Omental fat pad (tissue), 4 donors: ENCODE data around the gene FTH1. TPM values are rescaled to one million over a fixed set of nuclear protein-coding genes. Genes with fewer than 3 reads are reported as not detected.
A peak's percentile ranks its signal among the peaks of the same experiment; 100 is the strongest.

Source experiments
- ATAC-seq: fragments of 150-250 bp; one replicate; pipeline ENCODE4 v1.9.1; 2016; ENCODE audit warnings: mild to moderate bottlenecking, moderate library complexity; ENCODE audit not compliant: low FRiP score
- DNase-seq: peaks from one replicate; pipeline ENCODE4 v3.0.0-alpha.2; 2019; ENCODE audit warnings: low spot score
- CTCF ChIP-seq, 3 donors: fragments of 450-650 bp; IDR thresholded peaks; one replicate each; pipeline ENCODE4 v1.5.1; 2016 to 2017; ENCODE audit warnings: antibody characterized with exemption in 3 of 3, mild to moderate bottlenecking in 3 of 3, moderate library complexity in 2 of 3
- total RNA-seq, 4 donors: library from RNA; depleted of rRNA; stranded (reverse); fragments of >200 nt; gene quantifications; one replicate each; pipeline ENCODE4 v1.1.0, GENCODE V29; 2016

The FTH1 gene
- total RNA-seq, 4 donors from 2014 or later, result 3,477 to 7,075 (median 4,643) TPM

GRCh38 chr11:61973476-61974162, 6.2 kb upstream of the FTH1 start:
- no peak for ATAC-seq
- TF ChIP-seq CTCF (IDR thresholded peaks at IDR 0.05), result no peak
- no peak for DNase-seq

- no peak for DNase-seq
- TF ChIP-seq CTCF (IDR thresholded peaks at IDR 0.05), result no peak
- ATAC-seq, result peak; percentile 30
Observed at GRCh38 chr11:61972672-61973475, 5.4 kb upstream of the FTH1 start.

- TF ChIP-seq CTCF (IDR thresholded peaks at IDR 0.05), result no peak
- DNase-seq (no peak), ATAC-seq (no peak)
Observed at GRCh38 chr11:61972112-61972671, 4.8 kb upstream of the FTH1 start.

GRCh38 chr11:61971248-61972111, 4.0 kb upstream of the FTH1 start:
- DNase-seq (peak; percentile 93), ATAC-seq (peak; percentile 76)
- TF ChIP-seq CTCF (IDR thresholded peaks at IDR 0.05), result no peak

GRCh38 chr11:61969838-61970662, 2.6 kb upstream of the FTH1 start:
- no peak for TF ChIP-seq CTCF (IDR thresholded peaks at IDR 0.05)
- ATAC-seq (no peak), DNase-seq (no peak)

- TF ChIP-seq CTCF (IDR thresholded peaks at IDR 0.05), result no peak
- ATAC-seq (no peak), DNase-seq (no peak)
Observed at GRCh38 chr11:61969391-61969758, 1.9 kb upstream of the FTH1 start.
